WI38 (cell line): Measurements from ENCODE around the gene FBXO41.

Experiments used
- H3K4me3 ChIP-seq: 2 replicates; pipeline ENCODE4 v1.5.1; 2011; ENCODE audit warnings: low read depth, mild to moderate bottlenecking, control low read depth, low read length
- CTCF ChIP-seq: IDR thresholded peaks from 2 replicates; pipeline ENCODE4 v1.5.1; 2012; ENCODE audit warnings: low read depth, mild to moderate bottlenecking, control low read depth, low read length

FBXO41 gene

DNA sequence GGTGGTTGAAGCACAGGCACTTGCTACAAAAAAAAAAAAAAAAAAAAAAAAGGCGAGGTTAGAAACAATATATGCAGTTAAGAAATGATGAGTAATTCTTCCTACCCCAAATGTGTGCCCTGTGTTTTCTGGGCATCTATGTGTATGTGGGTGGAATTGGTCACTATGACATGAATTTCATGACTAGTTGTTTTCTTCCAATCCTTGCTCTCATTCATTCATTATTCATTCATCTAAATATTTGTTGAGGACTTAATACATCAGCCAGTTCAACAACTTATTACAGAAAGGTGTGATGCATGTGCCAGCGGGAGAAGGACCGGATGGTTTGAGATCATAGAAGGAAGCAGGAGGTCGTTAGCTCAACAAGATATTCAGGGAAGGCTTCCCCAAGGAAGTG lies 17.4 kb upstream of the FBXO41 start:
- TF ChIP-seq CTCF: no peak
- H3K4me3 ChIP-seq: no peak overlapping the region

GRCh38 chr2:73300926-73301325 lies 16.6 kb upstream of the FBXO41 start:
- H3K4me3 ChIP-seq: no peak overlapping the region
- TF ChIP-seq CTCF: no peak

DNA sequence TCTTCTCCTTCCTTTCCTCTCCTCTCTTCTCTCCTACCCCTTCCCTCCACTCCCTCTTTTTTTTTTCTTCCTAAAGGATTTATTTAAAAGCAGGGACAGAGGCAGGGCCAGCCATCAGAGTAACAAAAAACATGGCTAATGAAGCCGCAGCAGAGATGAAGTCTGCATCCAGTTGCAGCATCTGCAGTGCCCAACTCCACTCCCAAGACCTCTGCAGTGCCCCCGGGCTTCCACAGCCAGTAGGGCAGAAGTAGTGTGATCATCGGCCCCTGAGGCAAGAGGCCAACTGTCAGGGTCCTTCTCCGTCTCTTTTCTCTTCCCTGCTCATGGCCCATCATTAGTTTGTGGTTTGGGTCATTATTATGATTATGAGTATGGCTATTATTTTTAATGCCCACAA lies 13.3 kb upstream of the FBXO41 start:
- TF ChIP-seq CTCF: no peak
- no peak overlapping the region for H3K4me3 ChIP-seq

GRCh38 chr2:73297151-73297559 lies 12.9 kb upstream of the FBXO41 start:
- no peak overlapping the region for H3K4me3 ChIP-seq
- no peak for TF ChIP-seq CTCF

- H3K4me3 ChIP-seq: no peak overlapping the region
- TF ChIP-seq CTCF: no peak
These were observed 11.6 kb upstream of the FBXO41 start for GRCh38 chr2:73295751-73296400.

DNA sequence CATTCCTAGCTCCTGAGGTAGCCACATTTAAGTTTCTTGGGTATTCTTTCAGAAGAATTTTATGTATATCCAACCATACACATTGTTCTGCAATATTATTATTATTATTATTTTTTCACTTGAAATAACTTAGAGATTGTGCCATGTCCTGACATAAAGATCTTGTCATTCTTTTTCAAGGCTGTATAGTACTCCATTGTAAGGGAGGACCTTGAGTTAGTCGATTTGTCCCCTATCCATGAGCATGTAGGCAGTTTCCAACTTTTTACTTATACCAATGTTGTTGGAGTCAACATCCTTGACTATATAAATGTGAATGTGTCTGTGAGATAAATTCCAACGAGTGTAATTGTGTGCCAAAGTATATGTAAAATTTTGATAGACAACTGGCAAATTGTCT lies 10.0 kb upstream of the FBXO41 start:
- no peak overlapping the region for H3K4me3 ChIP-seq
- no peak for TF ChIP-seq CTCF

DNA sequence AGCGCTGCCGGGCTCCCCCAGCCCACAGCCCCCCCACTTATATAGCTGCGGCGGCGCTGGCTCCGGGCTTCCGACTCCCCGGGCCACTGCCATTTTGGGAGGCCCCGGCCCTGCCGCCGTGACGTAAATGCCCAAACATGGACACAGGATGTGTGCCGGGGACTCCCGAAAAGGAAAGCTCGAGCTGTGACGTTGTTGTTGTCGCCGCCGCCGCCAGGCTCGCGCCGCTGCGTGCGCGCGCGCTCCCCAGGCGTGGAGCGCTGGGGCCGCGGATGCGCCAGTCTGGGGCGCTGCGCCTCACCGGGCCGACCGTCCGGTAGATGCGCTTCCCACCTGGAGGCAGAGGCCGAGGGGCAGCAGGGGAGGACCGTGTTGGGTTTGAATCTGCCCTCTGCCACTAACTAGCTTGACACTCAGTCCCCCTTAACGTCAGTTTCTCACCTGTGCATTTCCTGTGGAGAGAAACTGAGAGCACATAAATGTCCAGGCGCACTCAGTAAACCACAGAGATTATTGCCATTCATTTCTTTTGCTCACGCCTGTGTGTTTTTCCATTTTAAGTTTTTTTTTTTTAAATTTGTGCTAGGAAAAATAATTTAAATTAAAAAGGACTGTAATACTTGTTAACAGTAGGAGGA lies 9.4 kb upstream of the FBXO41 start, which contains the start of gene EGR4:
Gene EGR4, minus strand, starts transcription at position 15 of the 638 bp plus-strand sequence. CDS start 231 bp downstream, outside the sequence.
- peak within 1 kb of the TSS; percentile 51 for H3K4me3 ChIP-seq
- TF ChIP-seq CTCF: no peak
